GM18858 (cell line): ENCODE results near the gene PUS1.

Experiments
- ATAC-seq: cut with Tn5 transposase; IDR thresholded peaks from one replicate; pipeline ENCODE4 v1.9.1; 2021; ENCODE audit not compliant: unreplicated experiment

The PUS1 gene

DNA sequence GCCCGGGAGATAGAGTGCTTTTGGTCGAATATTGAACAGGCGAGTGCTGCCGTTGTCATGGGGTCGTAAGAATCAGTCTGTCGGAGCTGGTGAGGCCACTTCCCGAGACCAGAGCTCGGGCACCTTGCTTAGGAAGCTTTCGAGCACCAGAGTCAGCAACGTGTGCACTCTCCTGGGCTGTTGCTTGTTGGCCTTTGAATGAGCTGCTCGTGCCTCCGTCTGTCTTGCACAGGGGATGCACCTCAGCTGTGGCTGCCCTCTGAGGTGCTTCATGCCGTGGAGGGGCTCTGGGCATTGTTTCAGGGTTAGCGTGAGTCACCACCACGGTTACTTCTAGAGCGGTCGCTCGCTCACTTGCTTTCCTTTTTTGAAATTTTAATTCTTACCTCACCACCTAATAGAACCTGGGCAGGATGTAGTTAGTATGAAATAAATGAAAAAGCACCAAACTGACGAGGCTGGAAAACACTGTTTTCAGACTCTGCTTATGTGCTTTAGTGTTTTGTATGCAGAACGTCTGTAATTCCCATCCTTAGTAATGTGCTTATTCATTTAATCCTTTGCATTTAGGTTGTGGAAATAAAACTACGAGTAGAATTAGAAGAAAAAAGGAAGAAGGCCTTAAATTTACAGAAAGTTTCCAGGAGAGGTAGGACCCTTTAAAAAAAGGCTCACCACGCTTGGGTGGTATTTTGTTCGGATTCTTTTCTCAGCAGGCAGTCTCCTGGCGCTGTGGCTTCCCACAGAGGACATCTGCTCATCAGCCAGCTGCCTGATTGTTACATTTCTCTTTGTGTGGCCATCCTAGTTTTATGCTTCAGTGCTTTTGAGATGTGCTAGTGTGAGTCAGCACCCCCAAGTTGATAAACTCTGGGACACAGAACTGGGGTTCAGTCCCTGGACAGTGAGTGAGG lies 61.2 kb downstream of the PUS1 start:
- ATAC-seq: no peak

DNA sequence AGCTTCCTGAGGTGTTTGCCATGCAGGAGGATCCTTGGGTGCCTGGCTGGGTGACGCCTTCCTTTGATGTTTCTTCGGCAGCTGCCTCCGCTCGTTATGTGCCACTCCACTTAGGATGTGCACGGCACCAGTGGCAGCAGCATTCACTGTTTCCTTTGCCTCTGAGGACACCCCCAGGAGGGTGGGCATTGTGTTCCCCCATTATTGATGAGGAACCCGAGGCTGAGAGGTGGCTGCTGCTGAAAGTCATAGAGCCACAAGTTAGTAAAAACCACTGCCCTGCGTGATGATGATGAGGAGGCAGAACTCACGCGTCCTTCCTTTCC lies 61.9 kb downstream of the PUS1 start:
- no peak for ATAC-seq

DNA sequence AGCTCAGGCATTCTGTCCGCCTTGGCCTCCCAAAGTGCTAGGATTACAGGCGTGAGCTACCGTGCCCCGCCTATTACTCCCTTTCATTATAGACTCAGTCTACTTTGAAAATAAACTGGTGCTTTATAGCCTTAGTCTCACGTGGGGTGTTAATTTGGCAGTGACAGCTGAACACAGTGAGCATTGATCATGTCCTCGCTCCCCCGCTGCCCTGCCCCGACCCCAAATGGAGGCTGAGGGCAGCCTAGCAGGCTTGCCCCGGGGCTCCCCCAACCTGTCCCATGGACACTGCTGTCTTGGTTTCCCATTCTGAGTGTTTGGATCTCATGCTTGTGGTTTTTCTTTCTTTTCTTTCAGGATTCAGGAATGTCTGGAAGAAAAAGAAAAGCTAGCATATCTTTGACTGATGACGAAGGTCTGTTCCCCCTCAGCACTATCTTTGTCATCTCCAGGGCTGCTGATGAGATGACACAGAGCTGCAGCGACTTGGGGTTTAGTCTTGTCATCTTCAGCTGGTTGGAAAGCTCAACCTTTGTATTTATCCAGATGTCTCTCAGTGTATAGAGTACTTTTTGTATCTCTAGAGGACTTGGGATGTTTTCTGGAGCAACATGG lies 62.8 kb downstream of the PUS1 start:
- no peak for ATAC-seq

DNA sequence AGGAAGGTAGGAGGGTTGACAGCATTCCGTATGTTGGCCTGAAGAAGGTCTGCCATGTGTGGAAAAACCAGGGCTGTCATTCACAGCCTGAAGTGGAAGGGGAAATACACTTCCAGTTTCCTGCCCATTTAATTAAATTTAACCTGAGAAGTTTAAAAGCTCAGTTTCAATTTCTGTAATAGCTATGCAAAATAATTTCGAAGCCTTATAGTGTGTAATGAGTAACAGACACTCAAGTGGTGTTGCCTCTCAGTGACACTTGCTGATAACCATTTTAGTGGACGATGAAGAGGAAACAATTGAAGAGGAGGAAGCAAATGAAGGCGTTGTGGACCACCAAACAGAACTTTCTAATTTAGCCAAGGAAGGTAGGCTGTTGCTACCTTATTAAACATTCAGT lies 65.5 kb downstream of the PUS1 start:
- ATAC-seq: no peak
